ENCODE data around the gene DDX59. TPM values are rescaled to one million over a fixed set of nuclear protein-coding genes. Genes with fewer than 3 reads are reported as not detected.
A peak's percentile ranks its signal among the peaks of the same experiment; 100 is the strongest.

DDX59 gene
- 6.8 TPM for total RNA-seq

DNA sequence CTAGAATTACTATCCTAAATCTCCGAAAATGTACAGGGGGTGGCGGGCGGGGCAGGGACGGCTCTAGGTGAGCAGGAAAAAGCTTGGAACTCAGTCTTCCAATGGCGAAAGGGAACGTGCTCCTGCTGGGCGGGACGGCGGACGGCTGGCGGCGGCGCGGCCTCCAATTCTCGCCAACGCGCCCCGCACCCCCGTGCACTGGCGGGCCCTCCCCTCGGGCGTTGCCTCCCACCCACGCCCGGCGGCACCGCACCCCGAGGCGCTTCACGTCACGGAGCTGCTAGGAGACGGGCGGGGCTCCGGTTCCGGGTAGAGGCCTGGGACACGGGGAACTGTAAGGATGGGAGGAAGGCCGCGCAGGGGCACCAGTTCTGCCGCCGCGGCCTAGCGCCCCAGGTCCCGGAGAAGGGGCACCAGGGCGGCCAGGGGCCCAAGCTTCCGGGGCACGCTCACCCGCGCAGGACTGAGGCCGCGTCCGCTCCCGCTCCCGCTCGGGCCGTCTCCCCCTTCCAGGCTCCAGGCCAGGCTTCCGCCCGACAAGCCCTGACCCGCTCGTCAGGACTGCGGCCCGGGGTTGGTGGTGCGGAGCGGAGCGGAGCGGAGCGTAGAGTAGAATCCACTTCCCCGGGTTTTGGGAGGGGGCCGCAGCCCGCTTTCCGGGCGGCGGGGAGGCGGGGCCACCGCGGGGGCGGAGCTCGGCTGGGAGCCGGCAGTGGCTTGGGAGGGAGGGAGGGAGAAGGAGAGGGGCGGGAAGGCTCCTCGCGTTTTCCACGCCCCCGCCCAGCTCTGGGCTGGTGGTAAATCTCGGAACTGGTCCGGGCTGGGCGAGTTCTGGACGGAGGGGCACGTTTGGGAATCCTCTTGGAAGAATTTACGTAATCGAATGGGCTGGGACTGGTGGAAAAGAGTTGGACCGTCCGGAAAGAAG is at the start of gene DDX59:
Gene DDX59, minus strand, starts transcription at position 594 of the 928 bp plus-strand sequence. CDS start 3,167 bp downstream, outside the sequence.
- DNase-seq (ENCODE audit: low spot score), result peak; percentile 98
- peak; percentile 93 for ATAC-seq

DNA sequence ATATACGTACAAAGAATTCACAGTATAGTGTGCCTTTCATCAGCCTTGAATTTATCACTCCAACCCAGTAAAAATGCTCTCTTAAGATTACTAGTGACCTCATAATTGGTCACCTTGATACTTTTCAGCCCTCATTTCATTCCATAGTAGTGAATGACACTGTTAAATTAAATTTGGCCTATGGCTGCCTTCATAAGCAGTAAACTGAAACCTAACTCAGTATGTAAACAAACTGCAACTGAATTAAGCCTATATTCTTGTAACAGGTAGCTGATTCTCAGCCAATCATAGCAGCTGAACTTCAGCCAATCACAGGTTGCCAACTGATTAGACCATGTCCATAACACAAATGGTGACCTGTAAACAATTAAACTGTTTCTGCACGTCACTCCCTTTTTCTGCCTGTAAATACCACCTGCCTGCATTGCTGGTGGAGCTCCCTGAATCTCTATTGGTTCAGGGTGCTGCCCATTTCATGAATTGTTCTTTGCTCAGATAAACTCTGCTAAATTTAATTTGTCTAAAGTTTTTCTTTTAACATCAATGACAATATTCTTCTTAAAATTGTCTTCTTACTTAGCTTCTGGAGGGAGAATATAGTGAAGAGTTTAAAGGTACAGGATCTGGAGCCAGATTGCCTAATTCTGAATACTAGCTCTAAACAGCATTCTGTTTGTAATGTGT is 44.9 kb upstream of the DDX59 start:
- no peak for ATAC-seq
- DNase-seq (ENCODE audit: low spot score), result no peak

DNA sequence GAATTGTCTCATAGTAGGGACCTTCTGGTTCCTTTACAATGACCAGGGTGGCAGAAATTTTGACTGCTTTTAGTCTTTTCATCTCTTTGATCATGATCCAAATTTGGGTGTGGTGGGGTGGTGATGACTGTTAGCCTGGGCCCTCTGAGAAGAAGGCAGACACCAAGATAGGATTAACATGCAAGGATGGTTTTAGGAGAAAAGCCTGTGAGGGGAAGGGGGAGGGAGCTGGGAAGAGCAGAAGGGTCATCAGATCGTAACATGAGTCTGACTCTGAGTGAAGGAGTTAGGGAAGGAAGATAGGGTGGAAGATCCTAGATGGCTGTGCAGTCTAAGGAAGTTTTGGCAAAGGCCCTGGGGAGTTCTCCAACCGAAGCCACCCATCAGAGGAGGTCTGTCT is 40.5 kb upstream of the DDX59 start:
- DNase-seq (ENCODE audit: low spot score) (no peak), ATAC-seq (no peak)

DNA sequence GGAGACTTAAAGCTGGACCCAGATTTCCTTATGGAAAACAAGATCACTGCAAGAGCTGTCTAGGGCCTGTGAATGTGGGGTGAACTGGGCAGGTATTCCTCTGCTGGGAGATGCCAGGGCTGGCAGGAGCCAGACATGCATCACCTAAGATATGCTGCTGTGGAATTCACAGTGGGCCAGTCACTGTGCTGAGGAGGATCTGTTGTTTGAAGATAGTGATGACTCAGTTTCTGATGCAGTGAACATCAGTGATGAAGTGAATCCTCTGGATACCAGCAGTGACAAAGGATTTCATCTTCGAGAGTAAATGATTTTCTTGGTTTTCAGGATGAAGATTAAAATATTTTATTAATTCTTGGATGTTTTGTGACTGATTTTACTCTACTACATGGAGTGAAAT is 39.1 kb upstream of the DDX59 start:
- no peak for DNase-seq (ENCODE audit: low spot score)
- no peak for ATAC-seq

DNA sequence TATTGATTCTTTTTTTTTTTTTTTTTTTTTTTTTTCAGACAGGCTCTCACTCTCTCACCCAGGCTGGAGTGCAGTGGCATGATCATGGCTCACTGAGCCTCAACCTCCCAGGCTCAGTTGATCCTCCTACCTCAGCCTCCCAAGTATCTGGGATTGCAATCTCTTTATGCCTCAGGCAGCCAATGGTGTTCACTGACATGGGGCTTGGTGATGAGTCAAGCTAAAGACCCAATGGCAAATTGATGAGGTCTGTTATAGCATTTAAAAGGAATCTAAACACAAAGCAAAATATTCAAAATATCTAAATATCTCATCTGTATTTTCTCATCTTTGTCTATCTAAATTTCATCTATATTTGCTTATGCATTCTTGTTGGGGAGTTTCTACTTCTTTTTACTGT is 38.5 kb upstream of the DDX59 start:
- DNase-seq (ENCODE audit: low spot score) (no peak), ATAC-seq (no peak)

DNA sequence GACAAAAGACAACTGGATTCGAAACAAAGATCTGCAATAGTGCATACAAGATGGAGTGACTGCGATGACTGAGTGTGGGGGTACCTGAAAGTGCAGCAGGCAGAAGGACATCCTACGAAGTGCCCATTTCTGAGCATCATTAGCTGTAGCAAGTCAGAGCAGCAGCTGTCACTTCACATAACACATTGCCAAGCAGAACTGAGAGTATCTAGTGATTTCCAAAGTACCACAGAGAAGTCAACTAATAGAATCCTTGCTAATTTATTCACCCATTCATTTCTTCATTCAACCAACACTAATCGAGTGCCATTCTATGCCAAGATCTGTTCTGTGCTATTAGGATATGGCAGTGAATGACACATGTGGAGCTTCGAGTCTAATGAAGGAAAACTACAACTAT is 37.4 kb upstream of the DDX59 start:
- ATAC-seq (no peak), DNase-seq (ENCODE audit: low spot score) (no peak)

DNA sequence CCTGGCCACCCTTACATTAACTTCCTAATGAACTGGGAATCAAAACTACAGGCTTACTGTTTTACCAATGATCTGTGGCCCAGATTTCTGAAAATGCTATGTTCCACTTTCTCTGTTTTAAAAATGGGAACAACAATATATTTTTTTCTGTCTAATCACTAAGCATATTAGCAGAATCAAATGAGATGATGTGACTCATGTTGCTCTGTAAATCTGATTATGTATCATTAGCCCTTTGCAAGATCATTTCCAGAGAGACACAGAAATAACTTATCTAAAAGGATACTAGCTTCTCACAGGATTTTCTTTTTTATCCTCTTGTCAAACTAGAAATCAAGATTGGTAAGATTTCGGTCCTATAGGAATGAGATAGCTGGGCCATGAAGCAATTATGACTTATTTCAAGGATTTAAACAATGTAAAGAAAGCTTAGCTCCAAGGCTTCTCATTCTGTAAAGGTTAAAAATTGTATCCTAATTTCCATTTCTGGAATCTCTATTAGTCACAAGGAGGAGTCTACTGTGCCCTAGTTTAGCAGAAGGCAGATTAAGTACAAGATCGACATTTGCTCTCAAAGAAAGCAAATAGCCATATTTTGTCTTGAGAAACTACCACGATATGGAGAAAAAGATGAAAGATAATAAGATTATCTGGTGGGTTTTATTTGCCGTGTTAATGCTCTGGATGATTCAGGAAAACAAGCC is 36.6 kb upstream of the DDX59 start:
- no peak for ATAC-seq
- no peak for DNase-seq (ENCODE audit: low spot score)

DNA sequence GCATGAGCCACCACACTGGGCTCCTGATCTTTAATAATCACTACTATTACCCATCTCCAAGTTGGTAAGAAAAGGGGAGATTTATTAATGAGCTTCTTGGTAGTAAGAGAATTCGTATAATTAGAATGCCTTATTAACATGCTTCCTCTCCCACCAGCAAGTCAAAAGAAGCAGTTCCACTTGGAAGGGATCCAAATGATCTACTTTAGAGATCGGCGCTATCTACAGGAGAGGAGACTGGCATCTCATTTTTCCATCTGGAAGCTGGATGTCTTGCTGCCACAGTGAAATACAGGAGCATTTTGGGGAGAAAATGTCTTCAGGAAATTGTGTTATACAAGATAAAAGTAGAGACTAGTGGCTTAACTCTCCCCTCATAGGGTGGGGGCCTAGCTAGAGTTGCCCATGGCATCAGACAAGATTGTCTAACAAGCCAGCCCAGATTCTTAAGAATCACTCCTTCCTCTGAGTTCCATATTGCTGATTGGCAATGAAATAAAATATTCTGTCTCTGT is 35.3 kb upstream of the DDX59 start:
- ATAC-seq, result no peak
- DNase-seq (ENCODE audit: low spot score), result no peak

DNA sequence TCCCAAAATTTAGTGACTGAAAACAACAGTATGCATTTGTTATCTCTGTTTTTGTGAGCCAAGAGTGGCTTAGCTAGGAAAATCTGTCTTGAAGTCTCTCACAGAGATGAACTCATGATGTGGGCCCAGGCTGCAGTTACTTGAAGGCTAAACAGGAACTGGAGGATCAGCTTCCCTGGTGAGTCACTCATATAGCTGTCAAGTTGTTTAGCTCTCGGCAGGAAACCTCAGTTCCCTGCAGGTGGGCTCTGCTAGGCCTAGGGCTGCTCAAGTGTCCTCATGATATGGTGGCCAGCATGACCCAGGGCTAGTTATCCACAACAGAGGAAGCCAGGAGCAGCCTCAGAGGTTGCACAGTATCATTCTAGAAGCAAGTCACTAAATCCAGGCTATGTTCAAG is 30.2 kb upstream of the DDX59 start:
- ATAC-seq, result no peak
- DNase-seq (ENCODE audit: low spot score), result no peak

DNA sequence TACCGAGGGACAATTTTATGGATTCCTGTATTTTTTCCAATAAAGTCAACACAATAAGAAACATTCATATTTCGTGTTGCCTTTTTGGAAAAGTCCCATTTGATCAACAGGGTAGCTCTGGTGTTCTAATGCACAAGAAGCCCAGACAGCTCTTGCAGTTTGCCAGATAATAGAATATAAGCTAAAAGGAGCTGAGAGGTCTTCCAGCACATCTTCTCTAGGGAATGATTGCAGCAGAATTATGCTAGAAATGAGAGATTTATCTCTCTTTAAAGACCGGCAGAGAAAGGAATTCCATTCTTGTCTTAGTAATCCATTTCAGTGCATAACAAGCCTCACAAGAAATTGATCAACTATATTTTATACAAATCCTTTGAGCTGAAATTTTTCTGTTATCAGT is 25.0 kb upstream of the DDX59 start:
- no peak for DNase-seq (ENCODE audit: low spot score)

DNA sequence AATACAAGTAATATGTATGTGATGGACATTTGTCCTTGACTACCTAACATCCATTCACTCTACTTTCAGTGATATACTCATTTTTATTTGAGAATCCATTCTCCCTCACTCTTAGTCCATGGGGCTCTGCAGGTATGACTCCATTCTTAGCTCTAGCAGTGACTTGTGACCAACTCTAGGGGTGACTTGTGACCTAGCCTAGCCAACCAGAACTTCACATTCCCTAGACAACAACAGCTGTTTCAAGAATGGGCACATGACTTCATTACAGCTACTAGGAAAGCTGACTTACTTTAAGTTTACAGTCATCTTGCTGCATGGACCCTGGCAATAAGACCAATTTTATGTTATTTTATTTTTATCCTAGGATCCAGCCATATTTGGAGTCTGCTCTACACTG is 23.6 kb upstream of the DDX59 start:
- DNase-seq (ENCODE audit: low spot score) (no peak), ATAC-seq (no peak)

More for the DNA sequence above, 25.0 kb upstream of the DDX59 start:
- ATAC-seq, result no peak

DNA sequence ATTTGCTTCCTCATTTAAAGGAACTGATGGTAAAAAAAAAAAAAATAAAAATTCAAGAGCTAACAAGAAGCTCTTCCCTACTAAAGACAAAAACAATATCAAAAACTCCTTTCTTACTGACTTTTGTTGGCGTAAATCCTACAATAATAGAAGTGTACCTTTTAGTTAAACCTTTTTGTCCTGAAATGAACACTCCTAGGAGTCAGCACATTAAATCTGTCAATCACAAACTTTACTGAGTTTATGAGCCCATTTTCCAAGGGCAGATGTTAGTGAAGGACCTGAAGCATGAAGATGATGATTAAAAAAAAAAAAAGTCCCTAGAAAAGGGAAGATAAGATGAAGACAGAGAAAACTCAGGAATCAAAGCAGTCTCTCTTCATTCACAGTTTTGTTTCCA is 22.6 kb upstream of the DDX59 start:
- no peak for DNase-seq (ENCODE audit: low spot score)
- ATAC-seq, result no peak

DNA sequence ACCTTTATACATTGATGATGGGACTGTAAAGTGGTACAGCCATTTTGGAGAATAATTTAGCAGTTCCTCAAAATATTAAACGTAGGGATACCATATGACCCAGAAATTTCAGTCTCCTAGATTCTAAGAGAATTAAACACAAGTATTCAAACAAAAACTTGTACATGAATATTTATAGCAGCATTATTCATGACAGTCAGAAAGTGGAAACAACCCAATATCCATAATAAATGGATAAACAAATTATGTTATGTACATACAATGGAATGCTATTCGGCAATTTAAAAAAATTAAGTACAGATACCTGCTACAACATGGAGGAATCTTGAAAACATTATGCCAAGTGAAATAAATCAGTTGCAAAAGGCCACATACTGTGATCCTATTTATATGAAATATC is 16.9 kb upstream of the DDX59 start:
- ATAC-seq (no peak), DNase-seq (ENCODE audit: low spot score) (no peak)

DNA sequence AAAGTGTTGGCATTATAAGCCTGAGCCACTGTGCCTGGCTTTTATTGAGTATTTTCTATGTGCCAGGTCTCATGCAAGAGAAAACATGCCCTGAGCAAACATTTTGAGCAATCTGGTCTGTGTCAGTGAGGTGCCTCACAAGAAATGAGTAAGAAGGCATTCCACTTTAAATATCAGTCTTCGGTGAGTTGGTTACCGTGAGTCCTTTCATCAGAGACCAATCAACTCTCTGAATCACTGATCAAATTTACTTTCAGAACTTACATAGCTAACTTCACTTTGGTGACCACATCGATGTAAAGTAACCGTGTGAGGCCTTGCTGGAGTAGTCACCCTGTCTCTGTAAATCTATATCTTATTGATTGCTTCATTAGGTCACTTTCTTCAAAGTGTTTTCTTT is 14.3 kb upstream of the DDX59 start:
- no peak for DNase-seq (ENCODE audit: low spot score)
- ATAC-seq, result no peak

DNA sequence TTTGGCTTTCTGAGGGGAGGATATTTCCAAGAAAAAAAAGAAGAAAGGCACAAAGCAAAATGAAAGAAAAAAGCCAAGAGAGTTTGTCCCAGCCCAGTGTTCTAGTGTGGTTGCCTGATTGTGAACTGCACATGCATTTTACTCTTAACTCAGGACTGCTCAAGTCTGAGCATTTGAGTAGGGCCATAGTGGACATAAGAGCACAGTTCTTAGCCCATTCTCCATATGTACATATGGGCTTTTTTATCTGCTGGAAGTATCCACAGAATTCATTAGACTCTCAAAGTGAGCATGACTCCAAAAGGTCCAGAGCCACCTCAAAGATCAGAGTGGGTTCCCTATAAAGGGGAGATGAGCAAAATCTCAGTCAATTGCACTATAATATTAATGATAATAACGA is 13.6 kb upstream of the DDX59 start:
- DNase-seq (ENCODE audit: low spot score), result no peak
- no peak for ATAC-seq

DNA sequence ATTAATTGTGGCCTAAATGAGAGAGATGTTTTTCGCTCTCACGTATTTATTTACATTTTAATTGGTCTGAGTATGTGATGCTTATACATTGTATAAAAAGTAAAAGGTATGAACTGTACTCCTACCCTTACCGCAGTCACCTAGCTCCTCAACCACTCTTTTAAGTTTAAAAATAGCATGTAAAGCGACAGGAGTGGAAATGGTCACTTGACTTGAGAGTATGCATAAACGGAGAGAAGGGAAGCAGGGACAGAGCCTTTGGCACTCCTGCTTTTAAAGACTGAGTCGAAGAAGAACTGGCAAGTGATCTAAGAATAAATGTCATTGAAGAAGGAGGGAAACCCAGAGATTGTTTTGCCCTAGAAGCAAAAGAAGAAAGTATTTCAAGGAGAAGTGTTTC is 11.5 kb upstream of the DDX59 start:
- DNase-seq (ENCODE audit: low spot score) (no peak), ATAC-seq (no peak)

DNA sequence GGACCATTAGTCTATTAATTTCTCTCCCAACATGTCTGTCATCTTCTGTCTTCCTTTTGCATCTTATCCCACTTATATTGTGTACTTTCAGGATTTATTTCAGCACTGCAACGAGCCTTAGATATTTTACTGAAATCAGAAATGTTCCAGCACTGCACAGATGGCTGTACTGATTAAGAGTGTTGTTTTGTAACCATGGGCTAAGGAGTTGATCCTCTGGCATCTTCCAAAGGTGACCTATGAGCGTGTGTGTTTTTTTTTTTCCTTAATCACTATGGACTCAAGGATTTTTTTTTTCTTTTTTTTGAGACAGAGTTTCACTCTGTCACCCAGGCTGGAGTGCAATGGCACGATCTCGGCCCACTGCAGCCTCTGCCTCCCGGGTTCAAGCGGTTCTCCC is 7.1 kb upstream of the DDX59 start:
- no peak for DNase-seq (ENCODE audit: low spot score)
- no peak for ATAC-seq

DNA sequence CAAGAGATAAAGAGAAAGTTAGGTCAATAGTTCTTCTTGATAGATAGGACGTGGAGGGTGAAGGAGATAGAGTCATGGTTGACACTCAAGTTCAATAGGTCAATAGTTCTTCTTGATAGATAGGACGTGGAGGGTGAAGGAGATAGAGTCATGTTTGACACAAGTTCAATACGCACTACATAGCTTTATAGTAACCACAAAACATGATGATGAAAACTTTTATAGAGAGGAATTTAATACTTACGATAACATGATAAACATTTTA is 5.8 kb upstream of the DDX59 start:
- no peak for DNase-seq (ENCODE audit: low spot score)
- ATAC-seq, result no peak

DNA sequence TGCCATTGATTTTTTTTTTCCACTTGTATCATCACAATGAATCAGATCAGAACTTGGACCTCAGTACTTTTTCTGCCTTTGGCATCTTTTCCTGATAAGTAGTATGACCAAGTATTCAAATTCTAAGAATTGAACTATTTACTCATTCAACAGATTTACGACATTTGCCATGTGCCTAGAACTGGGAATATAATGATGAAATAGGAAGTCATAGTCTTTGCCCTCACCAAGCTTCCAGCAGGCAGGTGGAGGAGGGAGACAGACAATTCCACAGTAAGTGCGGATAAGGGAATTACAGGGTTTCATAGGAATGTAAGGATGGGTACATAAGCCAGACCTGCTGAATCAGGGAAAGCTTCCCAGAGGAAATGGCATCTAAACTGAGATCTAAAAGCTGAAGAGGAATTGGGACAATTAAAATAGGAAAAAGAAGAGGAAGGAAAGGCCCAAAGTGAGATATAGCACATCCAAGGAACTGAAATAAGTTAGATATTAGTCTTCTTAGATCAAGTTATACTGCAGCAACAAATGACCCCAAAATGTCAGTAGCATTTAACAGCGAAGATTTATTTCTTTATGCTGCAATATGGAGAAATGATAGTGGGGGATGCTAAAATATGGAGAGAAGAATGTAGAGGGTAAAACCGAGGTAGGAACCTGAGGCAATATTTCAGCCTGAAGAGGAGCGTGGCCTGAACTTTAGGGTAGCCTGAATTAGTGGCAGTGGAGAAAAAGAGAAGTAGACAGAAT is 5.3 kb upstream of the DDX59 start:
- ATAC-seq, result no peak
- DNase-seq (ENCODE audit: low spot score), result no peak

DNA sequence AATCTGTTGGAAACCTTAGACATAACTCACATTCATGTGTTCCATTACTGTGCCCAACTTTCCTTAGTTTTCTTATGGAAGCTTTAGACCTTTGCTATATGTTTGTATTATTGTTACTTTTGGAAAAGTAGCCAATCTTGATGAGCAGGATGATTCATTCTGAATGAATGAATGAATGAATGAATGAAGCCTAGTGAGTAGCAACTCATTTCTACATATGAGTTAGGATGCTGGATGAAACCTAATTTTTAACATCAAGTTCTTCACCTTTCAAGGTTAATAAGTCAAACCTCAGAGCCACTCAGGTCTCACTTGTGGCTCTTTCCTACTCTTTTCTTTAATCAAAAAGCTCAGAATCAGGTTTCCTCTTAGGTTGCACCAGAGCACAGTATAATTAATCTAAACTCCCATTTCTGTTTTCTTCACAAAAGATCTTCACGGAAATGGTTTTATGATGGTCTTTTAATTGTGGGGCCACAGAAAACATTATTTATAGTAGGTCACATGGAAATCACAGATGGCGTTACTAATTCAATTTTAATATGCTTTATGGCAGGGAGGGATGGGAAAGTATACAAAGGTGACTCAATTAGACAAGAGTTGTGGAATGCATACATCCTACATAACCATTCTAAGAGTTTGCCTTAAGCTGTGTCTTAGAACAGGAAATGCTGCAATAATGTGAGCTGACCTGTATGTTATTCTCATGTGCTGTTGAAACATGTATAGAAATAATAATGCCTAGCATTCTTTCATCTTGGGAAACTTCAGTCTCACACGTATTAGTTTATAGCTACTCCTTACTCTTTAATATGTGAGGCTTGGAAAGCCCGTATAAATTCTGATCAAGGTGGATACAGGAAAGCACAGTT is 4.5 kb upstream of the DDX59 start:
- DNase-seq (ENCODE audit: low spot score), result no peak
- no peak for ATAC-seq

Measured in left lobe of liver (tissue), 2 donors.